Activated gamma-delta T cell (primary cell): ENCODE results near the gene ANXA10.
"Not testable (repeated sequence)": the region's sequence is repeated elsewhere in the genome, so short reads cannot be mapped to it uniquely, and the experiment has no call there.

ENCODE experiments used
- DNase-seq: peaks from one replicate; lab custom pipeline; 2025; lab: John Stamatoyannopoulos, UW

The ANXA10 gene

GRCh38 chr4:168154546-168155277 is 62.4 kb downstream of the ANXA10 start:
- DNase-seq = no peak

- no peak for DNase-seq
These were observed 70.3 kb downstream of the ANXA10 start for GRCh38 chr4:168162604-168163003.

DNA sequence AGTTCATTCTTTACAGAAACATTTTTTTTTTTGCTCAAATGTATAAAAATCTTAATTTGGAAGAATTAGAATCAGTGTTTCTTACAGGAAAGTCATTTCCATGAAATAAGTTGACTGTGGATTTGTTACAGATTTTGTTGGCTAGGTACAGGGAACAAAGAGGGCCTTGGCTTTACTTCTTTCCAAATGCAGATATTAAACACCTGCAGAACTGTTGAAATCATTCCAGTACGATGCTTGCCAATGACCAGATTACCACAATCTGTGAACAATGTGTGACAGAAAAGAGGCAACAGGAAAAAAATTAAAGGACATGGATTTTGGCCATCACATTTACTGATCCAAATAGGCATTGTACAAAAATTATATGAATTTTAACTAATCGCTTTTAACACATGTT is 70.8 kb downstream of the ANXA10 start:
- DNase-seq = no peak

- no peak for DNase-seq
These were observed 71.7 kb downstream of the ANXA10 start for GRCh38 chr4:168164045-168164444.

- no peak for DNase-seq
These were observed 72.7 kb downstream of the ANXA10 start for GRCh38 chr4:168164915-168165548.

GRCh38 chr4:168167714-168168284 is 75.5 kb downstream of the ANXA10 start:
- DNase-seq = no peak

DNA sequence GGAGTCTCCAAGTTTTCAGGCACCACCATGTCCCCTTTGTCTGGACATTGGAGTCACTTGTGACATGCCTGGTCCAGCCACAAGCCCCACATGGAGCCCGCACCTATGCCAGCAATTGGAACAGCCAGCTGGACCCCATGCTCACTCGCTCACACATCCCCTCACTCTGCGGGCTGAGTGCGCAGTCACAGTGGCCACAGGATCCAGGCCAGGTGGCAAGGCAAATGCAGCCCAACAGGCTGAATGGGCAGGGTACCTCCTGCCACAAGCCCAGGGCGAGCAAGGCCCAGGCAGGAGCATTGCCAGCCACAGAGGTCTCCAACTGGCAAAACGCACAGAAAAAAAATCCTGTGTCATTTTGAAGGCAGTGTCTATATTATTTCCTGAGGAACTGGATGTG is 82.0 kb downstream of the ANXA10 start:
- DNase-seq = no peak

- no peak for DNase-seq
These were observed 85.3 kb downstream of the ANXA10 start for GRCh38 chr4:168177546-168178149.

DNA sequence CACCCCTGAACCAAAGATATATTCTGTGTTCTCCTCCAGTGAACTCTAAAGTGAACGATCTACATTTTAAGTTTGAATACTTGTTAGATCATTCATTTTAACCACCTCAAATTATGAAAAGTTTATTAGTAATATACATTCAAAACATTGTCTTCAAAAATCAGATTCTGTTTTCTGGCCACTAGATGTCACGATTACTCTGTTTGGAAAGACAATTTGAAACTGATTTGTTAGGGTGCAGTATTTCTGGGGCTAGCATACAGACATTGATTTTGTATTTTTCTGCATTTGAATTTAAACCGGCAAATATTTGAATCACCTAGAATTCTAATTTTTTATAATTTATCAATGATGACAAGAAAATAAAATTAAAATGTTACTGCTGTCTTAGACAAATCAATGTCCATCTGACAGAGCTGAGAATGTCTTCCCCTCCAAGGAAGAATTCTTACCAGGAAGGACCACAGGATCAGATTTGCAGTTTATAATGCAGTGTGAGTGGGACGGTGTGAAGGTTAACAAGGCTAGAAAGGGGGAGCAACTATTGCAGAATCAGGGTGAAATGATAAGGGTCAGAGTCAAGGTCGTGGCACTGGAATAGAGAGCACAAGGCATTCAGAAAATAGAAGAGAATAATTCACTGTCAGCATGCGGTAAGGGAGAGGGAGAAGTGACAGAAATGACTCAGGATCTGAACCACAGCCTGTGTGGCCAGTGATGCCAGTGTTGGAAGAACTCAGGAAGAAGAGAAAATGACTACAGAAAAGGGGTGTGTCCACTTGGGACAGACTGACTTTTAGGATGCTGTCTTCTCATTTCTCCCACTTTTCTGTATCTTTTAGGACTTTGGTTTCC is 91.6 kb downstream of the ANXA10 start:
- no peak for DNase-seq

DNA sequence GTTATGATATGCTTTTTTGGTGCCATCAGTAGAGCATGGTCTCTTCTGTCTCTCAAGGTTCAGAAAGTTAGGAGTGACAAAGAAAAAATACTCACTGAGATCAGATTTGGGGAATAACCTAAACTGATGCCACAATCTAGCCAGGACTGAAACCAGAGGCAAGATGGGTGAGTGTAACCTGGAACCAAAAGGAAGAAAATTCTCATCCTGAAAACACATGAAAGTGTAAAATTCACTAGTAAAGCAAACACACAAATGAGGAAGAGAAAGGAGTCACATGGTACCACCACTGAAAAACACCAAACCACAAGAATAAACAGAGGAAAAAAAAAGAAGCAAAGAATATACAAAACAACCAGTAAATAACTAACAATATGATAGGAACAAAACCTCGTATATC is 96.4 kb downstream of the ANXA10 start:
- DNase-seq = no peak

DNA sequence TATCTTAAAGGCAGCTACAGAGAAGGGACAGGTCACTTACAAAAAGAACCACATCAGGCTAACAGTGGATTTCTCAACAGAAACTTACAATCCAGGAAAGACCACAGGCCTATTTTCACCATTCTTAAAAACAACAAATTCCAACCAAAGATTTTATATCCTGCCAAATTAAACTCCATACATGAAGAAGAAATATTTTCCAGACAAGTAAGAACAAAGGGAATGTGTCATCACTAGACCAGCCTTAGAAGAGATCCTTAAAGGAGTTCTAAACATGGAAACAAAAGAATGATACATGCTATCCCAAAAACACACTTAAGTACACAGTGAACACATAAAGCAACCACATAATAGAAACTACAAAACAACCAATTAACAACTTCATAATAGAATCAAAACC is 105.6 kb downstream of the ANXA10 start:
- no peak for DNase-seq

- DNase-seq = no peak
These were observed 107.1 kb downstream of the ANXA10 start for GRCh38 chr4:168199260-168199957.

DNA sequence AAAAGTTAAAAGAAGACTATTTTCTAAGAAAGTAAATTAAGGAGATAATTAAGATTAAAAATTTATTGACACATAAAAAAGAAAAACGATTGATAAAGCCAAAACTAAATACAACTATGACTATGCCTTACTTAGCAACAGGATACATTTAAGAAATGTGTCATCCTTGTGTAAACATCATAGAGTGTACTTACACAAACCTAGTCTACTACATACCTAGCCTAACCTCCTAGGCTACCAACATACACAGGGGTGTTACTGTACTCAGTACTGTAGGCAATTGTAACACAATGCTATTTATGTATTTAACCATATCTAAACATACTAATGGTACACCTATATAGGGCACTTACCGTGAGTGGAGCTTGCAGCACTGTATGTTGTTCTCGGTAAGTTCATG is 108.3 kb downstream of the ANXA10 start:
- no peak for DNase-seq

DNA sequence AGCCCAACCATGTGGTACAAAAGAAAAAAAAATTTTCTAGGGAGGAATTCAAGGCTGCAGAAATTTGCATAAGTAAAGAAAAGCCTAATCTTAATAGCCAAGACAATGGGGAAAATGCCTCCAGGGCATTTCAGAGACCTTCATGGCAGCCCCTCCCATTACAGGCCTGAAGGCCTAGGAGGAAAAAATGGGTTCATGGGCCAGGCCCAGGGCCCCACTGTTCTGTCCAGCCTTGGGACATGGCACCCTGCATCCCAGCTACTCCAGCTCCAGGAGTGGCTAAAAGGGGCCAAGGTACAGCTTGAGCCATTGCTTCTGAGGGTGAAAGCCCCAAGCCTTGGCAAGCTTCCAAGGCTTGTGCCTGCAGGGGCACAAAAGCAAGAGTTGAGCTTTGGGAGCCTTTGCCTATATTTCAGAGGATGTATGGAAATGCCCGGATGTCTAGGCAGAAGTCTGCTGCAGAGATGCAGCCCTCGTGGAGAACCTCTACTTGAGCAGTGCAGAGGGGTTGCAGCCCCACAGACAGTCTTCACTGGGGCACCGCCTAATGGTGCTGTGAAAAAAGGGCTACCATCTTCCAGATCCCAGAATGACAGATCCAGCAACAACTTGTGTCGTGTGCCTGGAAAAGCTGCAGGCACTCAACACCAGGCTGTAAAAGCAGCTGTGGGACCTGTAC is 111.0 kb downstream of the ANXA10 start:
- DNase-seq = no peak

- no peak for DNase-seq
These were observed 116.7 kb downstream of the ANXA10 start for GRCh38 chr4:168208957-168209614.

DNA sequence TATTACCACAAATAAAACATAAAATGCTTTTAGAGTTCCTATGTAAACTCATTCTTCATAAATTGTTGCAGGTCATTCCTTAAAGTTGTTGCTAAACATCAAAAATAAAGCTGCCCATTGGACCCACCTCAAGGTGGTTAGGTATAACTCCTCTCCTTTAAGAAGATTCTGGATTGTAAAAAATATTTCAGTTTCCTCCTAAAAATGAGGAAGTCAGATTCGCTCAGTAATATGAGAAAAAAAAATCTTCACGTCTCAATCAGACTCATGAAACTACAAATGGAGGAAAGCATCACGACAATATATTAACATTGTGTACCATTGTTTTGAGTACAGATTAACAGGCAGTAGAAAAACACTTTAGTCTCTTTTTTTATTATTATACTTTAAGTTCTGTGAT is 120.3 kb downstream of the ANXA10 start:
- no peak for DNase-seq

- not testable (repeated sequence) for DNase-seq
These were observed 121.2 kb downstream of the ANXA10 start for GRCh38 chr4:168213511-168213910.

GRCh38 chr4:168218645-168219044 is 126.3 kb downstream of the ANXA10 start:
- no peak for DNase-seq

GRCh38 chr4:168220893-168221292 is 128.6 kb downstream of the ANXA10 start:
- no peak for DNase-seq

GRCh38 chr4:168221301-168221700 is 129.0 kb downstream of the ANXA10 start:
- DNase-seq = no peak
